Measurements from ENCODE around the gene PPT2. TPM values are rescaled to one million over a fixed set of nuclear protein-coding genes. Genes with fewer than 3 reads are reported as not detected.

Gene PPT2
- total and polyA plus RNA-seq, 2 donors (not counting 1 experiment from before 2014, with no cell fraction given), result 13.7 to 37.3 TPM

- Histone ChIP-seq H3K79me2 (ENCODE audit: control insufficient read depth, insufficient read depth, low read length) (no peaks in the 10 kb centered on the region), H3K9me3 (ENCODE audit: control insufficient read depth, insufficient read depth, low read depth, low read length) (no peaks in the 10 kb centered on the region), H3K4me2 (ENCODE audit: extremely low read depth, insufficient read depth, low read length) (no peak overlapping the region), H4K20me1 (ENCODE audit: control insufficient read depth, extremely low read depth, insufficient read depth, low read length) (no peaks in the 10 kb centered on the region), H2AFZ (ENCODE audit: low read length) (no peak overlapping the region), H3K4me1 (ENCODE audit: control insufficient read depth, extremely low read depth, insufficient read depth, low read length) (no peaks in the 10 kb centered on the region), H3K27ac (ENCODE audit: insufficient read depth, low read length) (no peak overlapping the region), H3K4me3 (replicated peaks in 1 of 4; ENCODE audit: control extremely low read depth in 1 of 4, insufficient read depth in 1 of 4, low read depth in 3 of 4, low read length in 4 of 4) (no peak overlapping the region), H3K9ac (ENCODE audit: insufficient read depth, low read length) (no peak overlapping the region), H3K36me3 (ENCODE audit: control insufficient read depth, insufficient read depth, low read length) (peaks cover 33% of the 10 kb centered on the region), H3K27me3 (ENCODE audit: control insufficient read depth, insufficient read depth, low read length) (no peaks in the 10 kb centered on the region)
- TF ChIP-seq CTCF (conservative IDR thresholded peaks at IDR 0.05 in 1 of 2, IDR thresholded peaks at IDR 0.05 in 1 of 2; ENCODE audit: low read depth in 1 of 2, low read length in 2 of 2) (no peak), EZH2 (IDR thresholded peaks at IDR 0.05; ENCODE audit: low read length, missing control alignments) (no peak)
- no peak for DNase-seq (ENCODE audit: low read depth in 2 of 2)
Observed at GRCh38 chr6:32166411-32167061, 12.6 kb downstream of the PPT2 start.

- DNase-seq (ENCODE audit: low read depth in 2 of 2), result no peak
- H3K9me3 ChIP-seq (ENCODE audit: control insufficient read depth, insufficient read depth, low read depth, low read length), result no peaks in the 10 kb centered on the region
- H3K79me2 ChIP-seq (ENCODE audit: control insufficient read depth, insufficient read depth, low read length), result no peaks in the 10 kb centered on the region
- TF ChIP-seq CTCF (conservative IDR thresholded peaks at IDR 0.05 in 1 of 2, IDR thresholded peaks at IDR 0.05 in 1 of 2; ENCODE audit: low read depth in 1 of 2, low read length in 2 of 2) (no peak), EZH2 (IDR thresholded peaks at IDR 0.05; ENCODE audit: low read length, missing control alignments) (no peak)
- no peak overlapping the region for H3K4me3 ChIP-seq (replicated peaks in 1 of 4; ENCODE audit: control extremely low read depth in 1 of 4, insufficient read depth in 1 of 4, low read depth in 3 of 4, low read length in 4 of 4)
- H2AFZ ChIP-seq (ENCODE audit: low read length), result no peak overlapping the region
- no peak overlapping the region for H3K27ac ChIP-seq (ENCODE audit: insufficient read depth, low read length)
- no peak overlapping the region for H3K9ac ChIP-seq (ENCODE audit: insufficient read depth, low read length)
- H3K4me2 ChIP-seq (ENCODE audit: extremely low read depth, insufficient read depth, low read length), result no peak overlapping the region
- no peaks in the 10 kb centered on the region for H3K4me1 ChIP-seq (ENCODE audit: control insufficient read depth, extremely low read depth, insufficient read depth, low read length)
- peaks cover 33% of the 10 kb centered on the region for H3K36me3 ChIP-seq (ENCODE audit: control insufficient read depth, insufficient read depth, low read length)
- no peaks in the 10 kb centered on the region for H3K27me3 ChIP-seq (ENCODE audit: control insufficient read depth, insufficient read depth, low read length)
- no peaks in the 10 kb centered on the region for H4K20me1 ChIP-seq (ENCODE audit: control insufficient read depth, extremely low read depth, insufficient read depth, low read length)
Observed at GRCh38 chr6:32167154-32167760, 13.3 kb downstream of the PPT2 start.

- H3K4me3 ChIP-seq (replicated peaks in 1 of 4; ENCODE audit: control extremely low read depth in 1 of 4, insufficient read depth in 1 of 4, low read depth in 3 of 4, low read length in 4 of 4), result no peak overlapping the region
- no peaks in the 10 kb centered on the region for H4K20me1 ChIP-seq (ENCODE audit: control insufficient read depth, extremely low read depth, insufficient read depth, low read length)
- no peak overlapping the region for H3K9ac ChIP-seq (ENCODE audit: insufficient read depth, low read length)
- H3K79me2 ChIP-seq (ENCODE audit: control insufficient read depth, insufficient read depth, low read length), result peaks cover 1% of the 10 kb centered on the region
- H3K27me3 ChIP-seq (ENCODE audit: control insufficient read depth, insufficient read depth, low read length), result no peaks in the 10 kb centered on the region
- no peak overlapping the region for H2AFZ ChIP-seq (ENCODE audit: low read length)
- peaks cover 33% of the 10 kb centered on the region for H3K36me3 ChIP-seq (ENCODE audit: control insufficient read depth, insufficient read depth, low read length)
- no peak overlapping the region for H3K4me2 ChIP-seq (ENCODE audit: extremely low read depth, insufficient read depth, low read length)
- DNase-seq (ENCODE audit: low read depth in 2 of 2), result no peak
- H3K27ac ChIP-seq (ENCODE audit: insufficient read depth, low read length), result no peak overlapping the region
- TF ChIP-seq CTCF (conservative IDR thresholded peaks at IDR 0.05 in 1 of 2, IDR thresholded peaks at IDR 0.05 in 1 of 2; ENCODE audit: low read depth in 1 of 2, low read length in 2 of 2) (no peak), EZH2 (IDR thresholded peaks at IDR 0.05; ENCODE audit: low read length, missing control alignments) (no peak)
- no peaks in the 10 kb centered on the region for H3K9me3 ChIP-seq (ENCODE audit: control insufficient read depth, insufficient read depth, low read depth, low read length)
- peaks cover under 1% of the 10 kb centered on the region for H3K4me1 ChIP-seq (ENCODE audit: control insufficient read depth, extremely low read depth, insufficient read depth, low read length)
Observed at GRCh38 chr6:32167761-32168262, 13.9 kb downstream of the PPT2 start.

Data from fibroblast of lung (primary cell).